Measurements from ENCODE around the gene AK1. TPM values are rescaled to one million over a fixed set of nuclear protein-coding genes. Genes with fewer than 3 reads are reported as not detected.

AK1 gene
- total RNA-seq, 3 donors from 2014 or later = 66.7 to 157 (median 106) TPM

DNA sequence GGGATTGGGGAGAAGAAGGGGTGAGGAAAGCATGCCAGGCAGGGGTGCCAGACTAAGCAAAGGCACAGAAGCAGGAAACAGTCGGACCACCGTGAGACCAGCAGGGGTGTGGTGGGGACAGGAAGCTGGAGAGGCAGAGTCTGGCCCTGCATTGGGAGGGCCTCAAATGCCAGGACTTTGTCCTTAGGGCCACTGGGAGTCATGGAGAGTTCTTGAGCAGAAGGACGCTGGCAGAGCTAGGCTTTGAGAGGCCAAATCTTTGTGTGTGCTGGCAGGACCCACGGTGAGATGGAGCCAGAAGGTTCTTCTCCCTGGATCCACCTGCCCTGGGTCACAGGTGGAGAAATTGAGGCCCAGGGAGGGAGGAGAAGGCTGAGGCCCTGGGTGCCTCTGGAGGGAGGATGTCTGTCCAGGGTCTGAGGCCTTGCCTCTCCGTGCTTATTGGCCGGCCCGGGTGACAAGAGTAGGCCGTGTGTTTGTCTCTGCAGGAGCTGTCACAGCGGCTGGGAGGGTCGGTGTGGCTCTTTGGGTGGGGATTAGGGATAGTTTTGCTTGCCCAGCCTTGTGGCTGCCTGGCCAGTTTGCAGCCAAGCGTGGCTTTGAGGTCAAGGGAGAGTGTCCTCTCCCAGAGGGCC lies 21.3 kb downstream of the AK1 start:
- Histone ChIP-seq H3K4me1 (ENCODE audit: low read depth) (no peaks in the 10 kb centered on the region), H3K9me3 (no peaks in the 10 kb centered on the region), H3K36me3 (ENCODE audit: low read depth) (no peaks in the 10 kb centered on the region), H3K4me3 (no peak overlapping the region)
- TF ChIP-seq, protein P1, sequence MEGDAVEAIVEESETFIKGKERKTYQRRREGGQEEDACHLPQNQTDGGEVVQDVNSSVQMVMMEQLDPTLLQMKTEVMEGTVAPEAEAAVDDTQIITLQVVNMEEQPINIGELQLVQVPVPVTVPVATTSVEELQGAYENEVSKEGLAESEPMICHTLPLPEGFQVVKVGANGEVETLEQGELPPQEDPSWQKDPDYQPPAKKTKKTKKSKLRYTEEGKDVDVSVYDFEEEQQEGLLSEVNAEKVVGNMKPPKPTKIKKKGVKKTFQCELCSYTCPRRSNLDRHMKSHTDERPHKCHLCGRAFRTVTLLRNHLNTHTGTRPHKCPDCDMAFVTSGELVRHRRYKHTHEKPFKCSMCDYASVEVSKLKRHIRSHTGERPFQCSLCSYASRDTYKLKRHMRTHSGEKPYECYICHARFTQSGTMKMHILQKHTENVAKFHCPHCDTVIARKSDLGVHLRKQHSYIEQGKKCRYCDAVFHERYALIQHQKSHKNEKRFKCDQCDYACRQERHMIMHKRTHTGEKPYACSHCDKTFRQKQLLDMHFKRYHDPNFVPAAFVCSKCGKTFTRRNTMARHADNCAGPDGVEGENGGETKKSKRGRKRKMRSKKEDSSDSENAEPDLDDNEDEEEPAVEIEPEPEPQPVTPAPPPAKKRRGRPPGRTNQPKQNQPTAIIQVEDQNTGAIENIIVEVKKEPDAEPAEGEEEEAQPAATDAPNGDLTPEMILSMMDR (IDR thresholded peaks at IDR 0.05) = no peak
- no peak for DNase-seq
- no peak for ATAC-seq
- intact Hi-C loops (cut with DNase I, micrococcal nuclease) = no loop called here

DNA sequence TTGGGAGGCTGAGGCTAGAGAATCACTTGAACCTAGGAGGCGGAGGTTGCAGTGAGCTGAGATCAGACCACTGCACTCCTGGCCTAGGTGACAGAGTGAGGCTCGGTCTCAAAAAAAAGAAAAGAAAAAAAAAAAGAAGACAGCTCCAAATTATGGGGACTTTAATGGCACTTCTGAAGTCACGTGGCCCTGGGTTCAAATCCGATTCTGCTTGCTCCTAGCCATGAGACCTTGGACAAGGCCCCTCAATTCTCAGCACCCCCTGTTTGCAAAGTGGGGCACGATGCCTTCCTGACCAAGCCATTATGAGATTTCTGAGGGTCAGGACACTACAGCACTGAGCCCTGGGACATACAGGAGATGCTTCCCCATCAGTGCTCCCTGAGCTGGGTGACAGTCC lies 22.0 kb downstream of the AK1 start:
- Histone ChIP-seq H3K4me1 (ENCODE audit: low read depth) (no peaks in the 10 kb centered on the region), H3K4me3 (no peak overlapping the region), H3K36me3 (ENCODE audit: low read depth) (no peaks in the 10 kb centered on the region), H3K9me3 (no peaks in the 10 kb centered on the region)
- TF ChIP-seq, protein P1 (IDR thresholded peaks at IDR 0.05) = no peak
- ATAC-seq (no peak), DNase-seq (no peak)
- intact Hi-C loops (cut with DNase I, micrococcal nuclease) = no loop called here

DNA sequence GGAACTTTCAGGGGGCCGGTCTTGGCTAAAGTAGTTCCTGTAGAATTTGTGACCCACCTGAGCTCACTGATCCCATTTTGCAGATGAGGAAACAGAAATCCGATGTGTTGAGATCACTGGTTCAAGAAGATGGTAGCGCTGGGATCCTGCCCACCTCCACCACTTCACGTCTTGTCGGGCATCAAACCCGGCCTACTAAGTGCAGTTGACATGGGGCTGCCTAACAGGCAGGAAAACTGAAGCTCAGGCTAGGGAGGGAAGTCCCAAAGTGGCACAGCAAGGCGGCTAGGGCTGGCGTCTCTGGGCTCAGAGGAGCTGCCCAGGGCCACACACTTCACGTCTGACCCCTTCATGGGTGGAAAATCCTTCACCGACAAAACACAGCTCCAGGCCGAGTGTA lies 22.5 kb downstream of the AK1 start:
- ATAC-seq (no peak), DNase-seq (no peak)
- Histone ChIP-seq H3K4me3 (no peak overlapping the region), H3K36me3 (ENCODE audit: low read depth) (no peaks in the 10 kb centered on the region), H3K9me3 (no peaks in the 10 kb centered on the region), H3K4me1 (ENCODE audit: low read depth) (no peaks in the 10 kb centered on the region)
- intact Hi-C loops (cut with DNase I, micrococcal nuclease) = no loop called here
- TF ChIP-seq, protein P1 (IDR thresholded peaks at IDR 0.05) = no peak

DNA sequence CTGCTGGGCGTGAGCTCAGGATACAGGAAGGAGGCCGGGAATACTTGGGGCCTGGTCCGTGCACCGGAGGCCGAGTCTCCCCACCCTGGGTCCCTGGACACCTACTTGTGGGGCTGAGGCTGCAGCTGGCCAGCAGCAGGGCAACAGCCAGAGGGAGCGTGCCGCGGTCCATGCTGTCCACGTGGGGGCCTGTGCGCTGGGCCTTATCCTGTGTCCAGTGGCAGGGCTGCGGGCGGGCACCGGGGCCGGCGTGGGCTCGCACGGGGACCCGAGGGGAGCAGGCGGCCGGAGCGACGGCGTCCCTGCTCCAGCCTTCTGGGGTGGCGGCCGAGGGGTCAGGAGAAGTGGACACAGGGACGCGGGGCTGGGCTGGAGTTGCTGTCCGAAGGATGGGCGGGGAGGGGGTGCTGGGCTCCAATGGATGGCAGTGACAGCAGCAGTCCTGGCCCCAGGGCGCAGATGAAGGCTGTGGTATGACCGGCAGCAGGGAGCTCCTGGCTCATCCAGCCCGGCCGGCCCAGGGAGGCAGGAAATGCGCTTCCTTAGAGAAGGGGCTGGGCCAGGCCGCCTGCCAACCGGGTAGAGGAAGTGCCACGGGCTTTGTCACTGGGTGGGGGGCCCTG lies 23.2 kb downstream of the AK1 start, which contains the start of gene ENG:
Gene ENG (minus strand): TSS at position 475 of the 623 bp plus-strand sequence. CDS start 303 bp downstream, at position 172.
- TF ChIP-seq, protein P1 (IDR thresholded peaks at IDR 0.05) = no peak
- peaks cover 6% of the 10 kb centered on the region for H3K9me3 ChIP-seq
- intact Hi-C loops (cut with DNase I, micrococcal nuclease) = no loop called here
- no peaks in the 10 kb centered on the region for H3K4me1 ChIP-seq (ENCODE audit: low read depth)
- H3K4me3 ChIP-seq = peak within 1 kb of the TSS; percentile 7
- no peaks in the 10 kb centered on the region for H3K36me3 ChIP-seq (ENCODE audit: low read depth)
- ATAC-seq (peak; percentile 69), DNase-seq (peak; percentile 62 to 84 (median 65))

DNA sequence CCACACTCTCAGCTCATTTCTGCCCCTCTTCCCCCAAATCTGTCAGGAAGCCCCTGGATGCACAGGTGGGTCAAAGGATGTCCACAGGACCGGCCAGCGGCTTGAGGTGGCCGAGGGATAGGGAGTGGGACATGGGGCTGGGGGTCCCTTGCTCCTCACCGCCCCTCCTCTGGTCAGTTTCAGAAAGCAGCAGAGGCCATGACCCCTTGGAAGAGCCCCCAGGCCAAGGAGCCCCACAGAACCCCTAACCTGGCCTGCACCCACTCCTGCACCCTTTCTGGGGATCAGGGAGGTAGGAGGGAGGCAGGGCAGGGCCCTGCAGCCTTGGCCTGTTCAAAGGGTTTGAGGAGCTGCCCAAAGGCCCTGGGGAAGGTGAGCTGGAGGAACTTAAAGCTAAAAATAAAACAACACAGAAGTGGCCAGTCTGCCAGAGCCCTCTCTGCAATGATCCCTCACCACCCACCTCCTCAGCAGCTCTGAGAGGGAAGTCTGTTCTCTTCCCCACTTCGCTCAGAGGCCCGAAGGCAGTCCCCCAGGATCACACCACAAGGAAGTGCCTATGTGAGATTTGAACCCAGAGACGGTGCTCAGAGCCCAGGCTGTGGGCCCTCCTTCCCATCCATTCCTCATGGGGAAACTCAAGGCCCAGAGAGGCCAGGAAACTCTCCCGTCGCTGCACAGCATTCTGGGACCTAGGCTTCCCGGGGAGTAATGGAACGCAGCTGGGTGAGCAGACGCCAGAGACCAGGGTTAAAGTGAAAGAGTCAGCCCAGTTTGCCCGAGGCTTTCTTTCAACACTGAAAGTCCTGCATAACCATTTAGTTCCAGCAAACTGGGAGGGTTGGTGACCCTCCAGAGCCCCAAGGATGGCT lies 23.9 kb downstream of the AK1 start:
- ATAC-seq (peak; percentile 3), DNase-seq (no peak)
- intact Hi-C loops (cut with DNase I, micrococcal nuclease) = no loop called here
- no peaks in the 10 kb centered on the region for H3K4me1 ChIP-seq (ENCODE audit: low read depth)
- H3K36me3 ChIP-seq (ENCODE audit: low read depth) = no peaks in the 10 kb centered on the region
- H3K9me3 ChIP-seq = peaks cover 12% of the 10 kb centered on the region
- peak overlapping the region; percentile 7 for H3K4me3 ChIP-seq
- TF ChIP-seq, protein P1 (IDR thresholded peaks at IDR 0.05) = no peak
